NCI-H187 treated with DMSO at 0.1 percent for 48 hours (cell line): ENCODE measurements around the gene KIAA0753.

Source experiments
- DNase-seq: peaks from one replicate; lab custom pipeline; 2025; lab: John Stamatoyannopoulos, UW

The KIAA0753 gene

DNA sequence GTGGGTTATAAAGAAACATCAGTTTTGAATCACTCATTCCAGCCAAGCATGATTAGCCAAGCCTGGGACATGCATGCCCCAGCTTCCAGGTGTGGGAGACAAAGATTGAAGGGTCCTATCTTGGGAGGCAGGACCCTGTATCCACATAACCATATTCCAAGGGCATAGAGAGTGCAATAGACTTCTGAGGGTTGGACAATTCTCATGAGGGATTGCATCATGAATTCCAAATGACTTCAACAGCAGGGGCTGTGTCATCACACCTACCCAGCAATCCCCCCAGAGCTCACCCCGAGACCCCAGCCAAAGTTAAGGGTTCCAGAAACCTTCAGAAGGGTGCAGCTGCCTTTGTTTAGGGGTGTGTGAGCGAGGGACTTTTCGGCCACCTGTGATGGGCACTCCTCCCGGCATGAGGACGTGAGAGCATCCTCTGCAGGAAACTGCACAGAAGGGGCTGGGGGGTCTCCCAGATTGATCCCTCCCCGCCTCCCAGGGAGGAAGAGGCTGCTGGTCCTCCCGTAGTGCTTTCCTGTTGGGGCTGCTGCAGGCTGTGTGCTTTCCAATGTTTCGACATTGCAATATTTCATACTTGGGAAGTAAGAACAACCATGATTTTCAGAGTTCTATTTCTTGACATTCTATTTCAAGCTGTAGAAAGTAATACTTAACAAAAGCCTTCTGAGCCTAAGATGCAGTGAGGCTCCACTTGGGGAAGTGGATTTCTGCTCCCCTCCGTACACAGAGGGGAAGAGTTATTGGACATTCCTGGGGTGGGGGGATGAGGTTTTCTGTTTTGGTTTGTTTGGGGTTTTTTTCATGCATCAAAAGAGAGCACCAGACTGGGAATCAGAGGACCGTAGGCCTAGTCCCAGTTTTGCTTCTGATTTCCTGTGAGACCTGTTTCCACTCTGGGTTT is 70.9 kb downstream of the KIAA0753 start:
- no peak for DNase-seq

GRCh38 chr17:6568184-6568758 is 72.2 kb downstream of the KIAA0753 start:
- DNase-seq: no peak

DNA sequence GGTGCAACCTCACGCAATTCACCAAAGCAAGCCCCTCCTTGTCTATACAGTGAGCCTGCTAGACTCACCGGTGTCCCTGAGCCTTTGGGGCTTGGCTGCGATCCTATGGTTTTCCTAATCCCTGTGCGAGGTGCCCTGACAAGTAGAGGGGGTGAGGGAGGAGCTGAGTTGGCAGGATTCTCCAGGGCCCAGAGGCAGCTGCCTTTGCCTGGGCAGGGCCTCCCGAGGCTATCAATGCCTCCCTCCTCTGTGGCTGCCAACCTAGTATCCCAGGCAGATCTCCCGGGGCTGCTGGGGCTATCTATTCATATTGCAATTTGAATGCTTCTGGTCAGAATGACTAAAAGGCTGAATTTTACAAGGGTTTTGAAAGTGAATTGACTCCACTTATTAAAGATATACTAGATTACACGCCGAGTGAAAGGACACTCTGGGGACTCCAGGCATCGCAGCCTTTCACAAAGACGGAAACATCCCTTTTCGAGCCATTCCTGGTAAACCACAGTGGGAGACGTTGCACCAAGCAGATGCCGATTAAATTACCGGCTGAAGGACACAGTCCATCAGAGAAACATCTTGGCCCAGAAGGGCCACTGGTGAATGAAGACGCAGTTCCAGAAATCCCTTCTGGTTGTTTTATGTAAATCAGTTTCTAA is 72.9 kb downstream of the KIAA0753 start:
- no peak for DNase-seq

DNA sequence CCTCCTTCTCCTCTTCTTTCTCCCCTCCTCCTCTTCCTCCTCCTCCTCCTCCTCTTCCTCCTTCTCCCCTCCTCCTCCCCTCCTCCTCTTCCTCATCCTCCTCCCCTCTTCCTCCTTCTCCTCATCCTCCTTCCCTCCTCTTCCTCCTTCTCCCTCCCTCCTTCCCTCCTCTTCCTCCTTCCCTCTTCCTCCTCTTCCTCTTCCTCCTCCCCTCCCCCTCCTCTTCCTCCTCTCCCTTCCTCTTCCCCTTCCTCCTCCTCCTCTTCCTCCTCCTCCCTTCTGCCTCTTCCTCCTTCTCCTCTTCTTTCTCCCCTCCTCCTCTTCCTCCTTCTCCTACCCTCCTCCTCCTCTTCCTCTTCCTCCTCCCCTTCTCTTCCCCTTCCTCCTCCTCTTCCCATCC is 79.1 kb downstream of the KIAA0753 start:
- no peak for DNase-seq

- no peak for DNase-seq
These were observed 80.0 kb downstream of the KIAA0753 start for GRCh38 chr17:6560496-6560895.

DNA sequence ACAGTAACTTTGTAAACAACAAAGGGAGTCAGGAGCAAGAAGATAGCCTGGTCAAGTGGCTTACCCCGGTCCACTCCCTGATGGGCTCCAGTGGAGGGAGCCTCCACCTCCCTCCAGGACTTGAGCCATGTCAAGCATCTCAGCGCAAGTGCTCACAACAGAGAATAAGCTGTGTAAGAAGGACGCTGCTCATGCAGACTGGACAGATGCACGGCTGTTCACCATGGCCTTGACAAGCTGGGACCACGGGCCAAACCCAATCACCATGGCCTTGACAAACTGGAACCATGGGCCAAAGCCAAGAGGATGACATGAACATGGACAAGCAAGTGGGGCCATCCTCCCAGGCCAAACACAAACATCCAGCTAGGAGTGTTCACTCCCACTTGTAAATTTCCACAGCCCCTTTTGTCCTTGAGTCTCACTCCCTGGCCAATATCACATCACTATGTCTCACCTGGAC is 80.7 kb downstream of the KIAA0753 start:
- no peak for DNase-seq

DNA sequence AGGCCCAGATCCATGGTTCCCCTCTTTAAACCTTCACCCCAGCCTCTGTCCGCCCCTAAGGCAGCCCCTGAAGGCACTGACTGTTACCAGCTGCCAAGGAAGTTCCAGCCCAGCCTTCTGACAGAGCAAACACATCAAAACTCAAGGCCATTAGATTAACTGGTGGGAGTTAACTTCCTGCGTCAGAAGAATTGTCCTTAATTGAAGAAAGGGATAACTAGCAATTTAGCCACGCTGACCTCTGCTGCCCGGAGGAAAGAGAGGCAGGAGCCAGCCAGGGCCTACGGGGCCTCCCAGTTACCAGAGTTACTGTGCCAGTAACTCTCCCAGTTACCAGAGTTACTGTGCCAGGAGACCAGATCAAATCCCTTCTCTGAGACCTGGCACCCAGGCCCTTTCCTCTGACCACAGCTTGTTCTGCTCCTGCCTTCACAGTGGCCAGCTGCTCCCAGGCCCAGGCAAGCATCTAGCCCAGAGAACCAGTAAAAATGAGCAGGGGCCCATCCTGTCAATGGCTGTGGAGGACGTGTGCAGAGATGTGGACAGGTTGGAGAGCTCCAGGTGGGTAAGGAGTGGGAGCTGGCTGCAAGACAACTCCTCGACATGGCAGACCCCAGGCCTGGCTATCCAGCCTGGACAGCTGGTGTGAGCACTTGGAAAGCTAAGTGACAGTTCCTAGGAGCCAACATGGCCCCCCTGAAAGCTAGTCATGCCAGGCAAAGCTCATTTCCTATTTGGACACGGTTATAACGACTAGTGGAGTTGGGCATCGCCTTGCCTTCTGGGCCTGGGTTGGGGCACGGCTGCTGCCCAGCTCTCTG is 81.4 kb downstream of the KIAA0753 start:
- no peak for DNase-seq

DNA sequence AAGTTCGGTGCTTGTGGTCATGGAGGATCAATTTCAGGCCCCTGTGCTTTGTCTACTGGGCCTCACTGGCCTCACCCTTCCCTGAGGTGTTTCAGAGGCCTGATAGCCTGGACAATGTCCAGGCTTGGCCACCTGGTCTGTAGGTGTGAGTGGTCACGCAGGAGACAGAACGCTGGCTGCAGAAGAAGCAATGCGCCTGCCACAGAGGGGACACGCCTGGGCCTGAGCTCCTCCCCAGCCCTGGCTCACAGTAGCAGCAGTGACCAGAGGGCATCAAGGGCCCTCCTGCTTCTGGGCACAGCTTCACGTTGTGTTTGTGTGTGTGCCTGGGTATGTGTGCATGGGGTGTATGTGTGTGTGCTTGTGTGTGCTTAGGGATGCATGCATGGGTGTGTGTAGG is 82.2 kb downstream of the KIAA0753 start:
- DNase-seq: no peak

GRCh38 chr17:6557040-6557438 is 83.5 kb downstream of the KIAA0753 start:
- no peak for DNase-seq

DNA sequence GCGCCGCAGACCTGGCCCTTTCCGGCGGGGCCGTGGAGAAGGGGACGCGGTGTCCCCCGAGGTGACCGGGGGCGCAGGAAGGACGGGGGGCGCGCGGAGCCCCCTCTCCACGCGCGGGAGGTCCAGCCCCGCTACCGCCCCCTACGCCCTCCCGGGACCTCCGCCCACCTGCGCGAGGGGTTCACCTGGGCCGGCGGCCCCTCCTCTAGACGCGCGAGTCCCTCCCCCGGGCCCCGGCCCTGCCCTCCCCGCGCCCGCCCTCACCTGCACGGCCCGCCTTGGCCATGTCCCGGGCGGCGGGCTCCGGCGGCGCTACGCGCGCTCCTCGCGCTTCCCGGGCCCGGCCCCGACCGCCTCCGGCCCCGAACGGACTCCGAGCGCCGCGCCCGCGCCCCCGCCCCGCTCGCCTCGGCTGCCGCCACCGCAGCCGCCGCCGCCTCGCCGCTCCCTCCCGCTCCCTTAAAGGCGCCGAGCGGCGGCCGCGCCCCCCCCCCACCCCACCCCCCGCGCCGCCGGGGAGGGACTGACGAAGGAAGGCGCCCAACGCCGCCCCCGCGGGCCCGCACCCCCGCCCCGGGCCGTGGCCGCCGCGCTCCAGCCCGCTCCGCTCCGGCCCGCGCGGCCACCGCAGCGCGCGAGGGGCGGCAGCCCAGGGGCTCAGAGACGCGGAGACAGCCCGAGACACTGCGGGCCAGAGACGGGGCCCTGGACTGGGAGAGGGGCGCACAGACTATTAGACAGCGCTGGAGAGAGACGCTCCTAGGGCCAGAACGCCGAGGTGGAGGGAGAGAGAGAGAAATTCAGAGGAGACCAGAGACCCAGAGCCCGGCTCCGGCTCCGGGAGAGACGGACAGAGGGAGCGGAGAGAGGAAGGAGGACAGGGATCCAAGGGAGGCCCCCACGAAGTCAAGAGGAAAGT is 84.1 kb downstream of the KIAA0753 start, which contains the start of gene PITPNM3:
Gene PITPNM3, minus strand, starts transcription at position 435 of the 919 bp plus-strand sequence. Its CDS starts 149 bp downstream, at position 286.
- DNase-seq: no peak

- DNase-seq: no peak
These were observed 85.0 kb downstream of the KIAA0753 start for GRCh38 chr17:6555331-6556120.

DNA sequence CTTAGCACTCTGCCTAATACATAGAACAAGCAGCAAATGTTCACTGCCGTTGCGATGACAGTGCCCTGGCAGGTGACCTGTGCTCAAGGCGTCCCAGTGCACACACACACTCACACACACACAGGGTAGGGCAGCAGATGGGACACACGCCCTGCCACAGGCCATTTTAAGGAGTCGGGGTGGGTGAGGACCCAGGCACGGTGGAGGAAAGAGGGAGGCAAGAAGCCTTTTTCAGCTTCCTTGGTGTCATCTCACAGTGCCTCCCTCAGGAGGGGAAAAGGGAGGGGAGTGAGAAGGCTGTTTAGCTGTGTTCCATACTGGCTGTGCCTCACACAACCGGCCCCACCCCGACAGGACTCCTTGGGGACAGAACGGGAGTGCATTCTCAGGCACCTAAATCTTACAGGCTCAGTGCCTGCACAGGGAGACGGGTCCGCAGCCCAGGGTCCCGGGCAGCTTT is 85.6 kb downstream of the KIAA0753 start:
- no peak for DNase-seq

DNA sequence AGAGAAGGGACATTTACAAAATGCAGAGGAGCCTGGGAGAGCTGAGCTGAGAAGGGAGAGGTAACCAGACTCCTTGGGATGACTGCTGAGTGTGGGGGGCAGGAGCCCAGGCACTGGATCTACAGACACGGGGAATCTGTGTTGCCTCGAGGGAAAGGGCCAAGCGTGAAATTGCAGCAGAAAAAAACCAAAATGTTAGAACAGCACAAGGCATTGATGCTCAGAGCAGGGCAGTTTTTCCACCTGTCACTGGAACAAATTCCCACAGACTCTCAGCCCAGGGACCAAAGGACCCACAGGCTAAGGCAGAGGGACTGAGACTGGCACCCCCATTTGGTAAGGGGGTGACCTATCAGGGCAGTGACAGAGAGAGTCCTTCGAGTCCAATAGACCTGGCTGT is 86.2 kb downstream of the KIAA0753 start:
- no peak for DNase-seq

- DNase-seq: no peak
These were observed 88.5 kb downstream of the KIAA0753 start for GRCh38 chr17:6551869-6552531.

- no peak for DNase-seq
These were observed 89.2 kb downstream of the KIAA0753 start for GRCh38 chr17:6551356-6551755.

GRCh38 chr17:6549384-6550036 is 91.0 kb downstream of the KIAA0753 start:
- DNase-seq: no peak

GRCh38 chr17:6548578-6549330 is 91.8 kb downstream of the KIAA0753 start:
- DNase-seq: no peak

GRCh38 chr17:6548034-6548433 is 92.5 kb downstream of the KIAA0753 start:
- no peak for DNase-seq
